T-helper 2 cell (primary cell): Measurements from ENCODE around the gene NFAM1.
A peak's percentile ranks its signal among the peaks of the same experiment; 100 is the strongest.

ENCODE experiments used
- DNase-seq, 5 experiments: peaks; one replicate each; pipeline versions ENCODE4 v3.0.0 to v3.0.0-alpha.2; 2012 to 2022

Gene NFAM1

DNA sequence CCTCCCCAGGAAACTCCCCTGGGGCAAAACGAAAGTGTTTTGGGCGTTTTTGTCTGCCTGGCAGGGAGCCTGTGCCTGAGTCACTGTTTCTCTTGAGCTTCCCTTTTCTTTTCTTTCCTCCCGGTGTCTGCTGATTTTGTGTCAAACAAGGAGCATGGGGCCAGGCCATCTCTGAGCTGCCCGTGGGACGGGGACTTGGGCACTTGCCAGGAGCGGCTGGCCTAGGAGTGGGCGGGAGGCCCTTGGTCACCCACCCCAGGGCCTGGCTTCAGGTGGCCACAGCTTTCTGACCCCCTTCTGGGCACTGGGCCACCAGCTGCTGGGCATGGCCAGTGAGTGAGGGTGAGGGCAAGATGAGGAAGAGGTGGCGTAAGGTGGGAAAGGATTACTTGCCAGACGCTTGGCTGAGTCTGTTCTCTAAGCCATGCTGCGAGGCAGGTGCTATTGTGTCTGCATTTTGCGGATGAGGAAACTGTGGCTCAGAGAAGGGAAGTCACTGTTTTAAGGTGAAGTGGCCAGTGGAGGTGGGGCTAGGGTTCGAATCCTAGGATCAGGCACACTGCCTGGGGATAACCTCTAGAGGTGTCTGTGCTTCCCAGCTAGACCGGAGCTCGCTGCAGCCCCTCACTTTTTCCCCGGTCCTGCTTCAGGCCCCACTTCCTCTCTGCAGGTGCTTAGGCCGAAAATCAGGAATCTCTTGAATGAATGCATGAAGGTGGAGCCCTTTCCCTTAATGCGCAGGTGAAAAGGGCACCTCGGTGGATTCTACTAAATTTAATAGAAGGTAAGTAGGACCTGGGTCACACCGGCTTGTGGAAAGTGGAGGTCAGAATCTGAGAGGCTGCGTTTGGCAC lies 7.8 kb upstream of the NFAM1 start:
- peak in 1 of 5 experiments; percentile 28 for DNase-seq

DNA sequence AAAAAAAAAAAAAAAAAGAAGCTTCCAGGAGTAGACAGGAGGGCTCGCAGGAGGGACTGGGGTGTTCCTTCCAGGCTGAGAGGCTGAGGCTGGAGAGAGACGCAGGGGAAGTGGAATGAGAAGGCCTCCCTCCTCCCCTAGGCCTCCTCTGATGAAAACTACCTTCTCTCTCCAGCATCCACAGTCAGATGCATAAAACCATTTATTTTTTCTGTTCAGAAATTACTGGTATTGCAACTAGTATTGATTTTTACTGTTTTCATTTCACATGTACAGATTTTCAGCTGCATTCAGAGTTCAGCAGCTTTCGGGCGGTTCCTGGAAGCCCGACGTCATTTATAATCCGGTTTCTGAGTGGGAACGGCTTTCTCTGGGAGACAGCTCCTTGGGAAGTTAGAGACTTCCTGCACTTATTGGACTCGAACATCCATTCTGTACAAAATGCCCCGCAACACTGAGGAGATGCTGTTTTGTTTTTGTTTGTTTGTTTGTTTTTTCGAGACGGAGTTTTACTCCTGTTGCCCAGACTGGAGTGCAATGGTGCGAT lies 6.9 kb upstream of the NFAM1 start:
- no peak for DNase-seq

DNA sequence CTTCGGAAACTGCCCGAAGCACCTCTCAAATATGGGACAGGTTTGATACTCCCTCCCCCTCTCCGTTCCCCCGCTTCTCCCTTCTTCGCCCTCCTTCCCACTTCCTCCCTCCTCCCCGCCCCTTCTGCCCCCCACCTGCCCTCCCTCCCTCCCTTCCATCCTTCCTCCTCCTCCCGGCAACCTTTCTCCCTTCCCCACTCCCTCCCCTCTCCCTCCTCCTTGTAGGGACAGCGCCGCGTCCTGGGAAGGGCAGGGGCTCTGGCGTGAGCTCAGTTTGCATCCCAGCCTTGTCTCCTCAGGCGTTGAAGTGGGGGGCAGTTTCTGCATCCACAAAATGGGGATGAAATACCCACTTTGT lies 6.1 kb upstream of the NFAM1 start:
- no peak for DNase-seq

DNA sequence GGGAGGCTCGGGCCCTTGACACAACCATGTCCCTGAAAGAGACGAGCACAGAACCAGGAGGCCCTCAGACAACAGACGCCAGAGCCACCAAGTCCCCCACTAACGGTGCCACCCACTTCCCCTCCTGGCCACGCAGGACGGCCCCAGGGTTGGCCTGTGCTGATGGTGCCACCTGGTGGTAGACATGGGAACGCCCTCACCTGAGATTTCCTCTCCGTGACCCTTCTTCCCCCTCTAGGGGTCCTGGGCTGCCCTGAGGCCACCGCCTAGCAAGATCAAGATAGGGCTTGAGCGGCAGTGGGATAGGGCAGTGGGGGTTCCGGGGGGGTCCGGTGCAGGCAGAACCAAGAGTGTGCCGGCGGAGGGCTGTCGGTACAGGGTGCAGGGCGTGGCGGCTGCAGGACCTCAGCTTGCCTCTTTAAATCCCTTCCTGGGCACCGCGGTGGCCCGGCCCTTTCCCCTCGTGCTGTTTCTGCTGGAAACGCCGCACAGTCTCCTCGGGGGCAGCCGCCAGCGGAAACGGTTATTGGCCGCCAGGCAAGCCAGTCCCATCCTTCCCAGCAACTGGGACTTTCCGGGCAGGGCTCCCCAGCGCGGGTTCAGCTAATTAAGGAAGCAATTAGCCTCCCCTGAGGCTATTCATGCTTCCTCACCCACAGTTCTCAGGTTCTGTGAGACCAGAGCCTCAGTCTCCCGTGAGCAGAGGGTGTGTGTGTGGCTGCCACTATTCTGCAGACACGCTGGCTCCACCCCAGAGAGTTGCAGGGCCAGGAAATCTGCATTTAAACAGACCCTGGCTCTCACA lies 5.5 kb upstream of the NFAM1 start:
- DNase-seq = peak; percentile 63 to 80 (median 74)

DNA sequence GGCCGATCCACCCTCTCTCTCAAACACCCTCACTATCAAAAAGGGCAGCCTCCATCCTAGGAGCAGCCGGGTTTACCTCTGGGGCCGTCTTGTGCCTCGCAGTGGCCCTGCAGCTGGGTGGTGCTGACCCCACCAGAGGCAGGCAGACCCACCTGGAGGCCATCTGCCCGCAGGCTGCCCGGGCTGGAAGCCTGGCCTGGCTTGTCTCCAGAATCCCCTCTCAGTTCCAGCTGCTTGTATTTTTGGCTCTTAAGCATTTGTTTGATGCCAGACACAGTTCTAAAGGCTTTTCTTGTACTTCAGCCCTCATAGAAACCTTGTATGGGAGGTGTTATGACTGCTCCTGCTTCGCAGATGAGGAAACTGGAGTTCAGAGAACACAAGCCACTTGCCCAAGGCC lies 4.2 kb upstream of the NFAM1 start:
- DNase-seq = no peak

DNA sequence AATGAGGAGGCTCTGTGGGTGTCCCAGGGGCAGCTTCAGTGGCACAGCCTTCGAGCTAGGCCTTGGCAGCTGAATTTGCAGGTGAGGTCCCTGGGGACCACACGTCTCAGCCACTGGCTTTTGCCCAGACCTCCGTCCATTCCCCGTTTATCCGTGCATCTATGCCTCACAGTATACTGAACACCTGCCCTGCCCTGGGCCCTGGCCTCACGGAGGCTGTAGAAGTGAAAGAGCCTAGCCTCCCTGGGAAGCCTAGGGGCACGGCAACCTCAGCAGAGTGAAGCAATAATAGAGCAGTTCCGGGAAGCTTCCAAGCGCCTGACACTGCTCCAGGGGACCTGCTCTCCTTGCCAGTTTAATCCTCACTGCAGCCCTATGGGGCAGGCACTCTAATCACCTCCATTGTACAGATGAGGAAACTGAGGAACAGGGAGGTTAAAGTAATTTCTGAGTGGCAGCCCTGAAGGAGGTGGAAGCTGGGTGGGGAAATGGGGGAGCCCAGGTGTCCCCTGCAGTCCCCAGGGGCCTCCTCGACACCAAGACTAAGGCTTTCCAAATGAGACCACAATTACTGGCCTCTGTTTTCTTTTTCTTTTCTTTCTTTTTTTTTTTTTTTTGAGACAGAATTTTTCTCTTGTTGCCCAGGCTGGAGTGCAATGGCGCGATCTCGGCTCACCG lies 2.7 kb upstream of the NFAM1 start:
- DNase-seq = no peak

DNA sequence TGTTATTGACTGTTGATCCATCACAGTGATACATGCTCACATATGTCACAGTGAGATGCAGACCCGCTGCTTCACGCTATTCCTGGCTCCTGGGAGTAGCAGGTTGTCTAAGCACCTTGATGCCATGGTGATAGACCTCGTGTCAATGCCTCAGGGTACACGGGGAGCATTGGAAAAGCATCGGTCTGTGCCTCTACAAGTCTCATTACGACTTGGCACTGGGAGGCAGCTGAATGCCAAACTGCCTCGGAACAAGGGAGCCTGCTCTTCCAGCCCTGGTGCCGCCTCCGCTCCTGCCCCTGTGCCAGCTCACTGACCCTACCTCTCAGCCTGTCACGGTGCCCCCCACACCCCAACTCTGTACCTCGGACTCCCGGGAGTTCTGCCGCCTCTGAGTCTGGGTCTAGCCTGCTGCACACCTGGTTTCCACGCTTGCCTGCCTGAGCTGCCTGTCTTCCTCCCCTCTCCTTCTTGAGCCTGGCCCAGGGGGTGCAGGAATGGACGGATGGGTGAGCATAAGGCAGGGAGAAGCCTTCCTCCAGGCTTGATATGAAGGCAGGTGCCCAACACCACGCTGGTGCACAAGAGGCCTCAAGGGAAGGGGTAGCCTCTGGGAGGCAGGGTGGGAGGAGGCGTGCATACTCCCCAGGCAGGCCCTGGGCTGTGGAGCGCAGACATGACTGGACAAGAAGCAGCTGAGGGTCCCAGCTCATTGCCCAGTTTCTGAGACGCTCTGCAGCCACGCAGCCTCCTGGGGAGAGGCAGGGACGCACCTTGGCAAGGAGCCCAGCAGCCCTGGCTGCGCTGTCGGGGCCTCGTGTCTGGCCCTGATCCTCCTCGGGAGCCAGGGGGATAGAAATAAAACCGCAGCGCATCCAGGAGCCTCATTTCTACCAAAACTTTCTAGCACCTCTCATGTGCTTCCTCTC lies 1.8 kb upstream of the NFAM1 start:
- DNase-seq = no peak

DNA sequence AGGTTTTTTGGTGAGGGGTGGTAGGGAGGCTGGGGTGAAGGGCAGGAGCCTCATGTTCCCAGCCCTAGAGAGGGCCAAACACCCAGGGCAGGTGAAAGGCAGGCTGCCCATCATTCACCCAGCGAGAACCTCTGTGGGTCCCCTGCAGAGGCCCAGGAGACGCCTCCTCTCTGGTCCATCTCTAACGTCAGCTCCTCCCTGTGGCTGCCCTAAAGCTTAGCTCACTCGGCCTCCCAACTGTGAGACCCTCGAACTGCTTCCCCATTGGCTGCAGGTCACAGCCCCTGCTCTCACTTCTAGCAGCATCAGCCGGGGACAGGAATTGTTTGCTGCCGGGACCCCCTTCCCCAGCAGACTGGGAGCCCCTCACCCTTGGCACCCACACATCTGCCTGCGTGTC lies 615 bp upstream of the NFAM1 start:
- no peak for DNase-seq

DNA sequence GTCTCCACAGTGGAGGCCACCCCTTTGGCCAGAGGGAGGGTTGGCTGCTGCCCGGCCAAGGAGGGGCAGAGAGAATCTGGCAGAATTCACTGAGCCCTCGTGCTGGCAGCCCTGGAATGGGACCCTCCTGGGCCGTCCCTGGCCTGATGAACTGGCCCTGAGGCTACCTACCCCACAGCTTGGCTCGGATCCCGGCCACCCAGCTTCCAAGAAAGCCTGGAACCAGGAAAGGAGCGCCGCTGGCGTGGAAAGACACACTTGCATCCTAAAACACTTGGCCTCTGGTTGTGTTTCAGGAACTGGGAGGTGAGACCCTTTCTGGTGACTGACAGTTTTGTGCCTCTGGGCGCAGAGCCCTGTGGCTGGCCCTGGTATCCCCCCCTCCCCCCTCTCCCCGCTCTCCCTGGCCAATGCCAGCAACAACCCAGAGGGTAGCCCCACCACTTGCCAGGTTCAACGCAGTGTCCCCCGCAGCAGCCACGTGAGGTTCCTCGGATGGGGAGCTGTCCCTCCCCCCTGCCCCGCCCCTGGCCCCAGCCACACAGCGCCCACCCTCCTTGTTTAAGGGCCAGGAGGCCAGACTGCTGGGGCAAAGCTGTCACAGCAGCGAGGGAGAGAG lies 693 bp downstream of the NFAM1 start:
- no peak for DNase-seq

DNA sequence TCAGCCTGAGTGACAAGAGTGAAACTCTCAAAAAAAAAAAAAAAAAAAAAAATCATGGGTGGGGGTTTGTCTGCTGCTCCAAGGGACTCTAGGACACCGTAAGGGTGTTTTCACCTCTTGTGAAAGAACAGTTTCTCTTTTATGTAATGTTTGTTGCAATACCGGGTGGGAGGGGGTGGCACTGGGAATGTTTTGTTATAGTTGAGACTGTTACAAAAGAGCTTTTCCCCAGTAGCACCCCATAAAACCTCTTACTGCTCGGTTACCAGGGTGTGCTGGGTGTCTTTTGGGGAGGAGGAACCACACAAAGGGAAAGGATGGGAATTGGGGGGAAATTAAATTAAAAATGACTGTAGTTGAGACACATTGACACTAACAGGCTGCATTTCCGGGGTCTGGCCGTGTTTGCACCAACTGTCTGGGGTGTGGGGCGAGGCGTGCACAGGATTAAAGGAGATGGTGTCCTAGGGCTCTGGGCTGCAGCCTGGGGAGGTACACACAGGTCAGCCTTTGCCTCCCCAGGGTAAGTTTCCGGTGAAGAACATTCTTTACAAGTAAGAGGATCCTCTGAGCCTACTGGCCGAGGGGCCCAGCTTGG lies 1.6 kb downstream of the NFAM1 start:
- no peak for DNase-seq

DNA sequence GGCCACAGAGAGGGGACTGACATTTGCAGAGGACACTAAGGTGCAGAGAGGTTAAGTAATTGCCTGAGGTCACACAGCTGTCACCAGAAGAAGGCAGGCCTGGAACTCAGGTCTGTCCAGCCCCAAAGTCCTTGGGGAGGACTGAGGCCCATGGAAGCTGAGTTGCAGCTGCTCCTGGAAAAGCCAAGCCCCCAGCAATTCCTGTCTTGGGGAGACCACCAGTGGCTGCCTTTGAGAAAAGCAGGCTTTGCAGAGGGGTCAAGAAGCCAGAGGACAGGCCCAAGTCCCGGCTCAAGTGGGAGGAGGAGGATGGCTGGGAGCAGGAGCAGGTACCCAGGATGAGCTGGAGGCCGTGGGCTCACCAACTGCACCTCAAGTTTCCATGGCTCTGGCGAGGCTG lies 3.4 kb downstream of the NFAM1 start:
- DNase-seq = no peak

DNA sequence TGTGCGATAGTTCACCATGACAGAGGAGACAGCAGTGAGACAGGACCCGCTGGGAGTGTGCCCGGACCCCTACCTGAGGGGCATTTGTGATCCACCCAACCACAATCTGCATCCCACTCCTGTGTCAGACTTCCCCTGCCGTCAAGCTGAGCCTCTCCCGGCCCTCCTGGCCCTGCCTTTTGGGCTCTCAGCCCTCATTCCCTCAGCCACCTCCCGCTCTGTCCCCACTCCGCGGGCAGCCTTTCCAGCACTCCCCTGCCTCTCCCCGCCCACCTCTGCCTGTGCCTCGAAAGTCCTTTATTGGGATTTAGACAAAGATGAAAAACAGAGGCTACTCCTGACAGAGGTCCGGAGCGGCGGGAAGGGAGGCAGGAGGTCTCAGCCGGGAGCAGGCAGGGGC lies 4.2 kb downstream of the NFAM1 start:
- DNase-seq = no peak

DNA sequence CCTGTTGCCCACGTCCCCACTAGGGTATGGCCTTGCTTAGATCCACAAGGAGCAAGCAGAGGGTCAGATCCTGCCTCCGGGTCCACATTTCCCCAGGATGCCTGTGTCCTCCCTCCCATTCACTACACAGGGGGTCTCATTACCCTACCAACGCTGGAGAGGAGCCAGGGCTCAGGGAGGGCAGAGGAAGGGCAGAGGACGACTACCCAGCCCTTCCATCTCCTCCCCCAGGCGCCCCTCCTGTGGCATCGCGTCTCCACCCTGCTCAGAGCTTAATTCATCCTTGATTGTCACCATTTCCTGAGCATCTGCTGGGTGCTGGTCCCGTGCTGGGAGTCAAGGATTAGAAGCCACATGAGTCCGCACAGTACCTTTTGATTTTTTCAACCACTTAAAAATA lies 5.0 kb downstream of the NFAM1 start:
- no peak for DNase-seq

DNA sequence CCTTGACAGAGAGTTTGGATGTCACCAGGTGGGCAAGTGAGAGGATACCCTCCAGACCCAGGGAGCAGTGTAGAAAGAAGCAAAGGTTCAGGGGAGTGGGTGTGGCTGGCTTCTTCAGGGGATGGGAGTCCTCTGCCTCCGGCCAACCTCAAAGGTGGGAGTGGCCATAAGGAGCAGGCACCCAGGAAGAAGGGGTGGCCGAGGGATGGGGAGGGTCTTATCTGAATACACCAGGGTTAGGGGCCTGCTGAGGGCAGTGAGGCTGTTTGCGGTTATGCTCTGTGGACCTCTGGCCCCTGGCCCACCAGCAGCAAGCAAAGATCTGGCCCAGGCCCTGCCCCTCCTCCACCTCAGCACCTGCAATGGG lies 6.2 kb downstream of the NFAM1 start:
- no peak for DNase-seq

DNA sequence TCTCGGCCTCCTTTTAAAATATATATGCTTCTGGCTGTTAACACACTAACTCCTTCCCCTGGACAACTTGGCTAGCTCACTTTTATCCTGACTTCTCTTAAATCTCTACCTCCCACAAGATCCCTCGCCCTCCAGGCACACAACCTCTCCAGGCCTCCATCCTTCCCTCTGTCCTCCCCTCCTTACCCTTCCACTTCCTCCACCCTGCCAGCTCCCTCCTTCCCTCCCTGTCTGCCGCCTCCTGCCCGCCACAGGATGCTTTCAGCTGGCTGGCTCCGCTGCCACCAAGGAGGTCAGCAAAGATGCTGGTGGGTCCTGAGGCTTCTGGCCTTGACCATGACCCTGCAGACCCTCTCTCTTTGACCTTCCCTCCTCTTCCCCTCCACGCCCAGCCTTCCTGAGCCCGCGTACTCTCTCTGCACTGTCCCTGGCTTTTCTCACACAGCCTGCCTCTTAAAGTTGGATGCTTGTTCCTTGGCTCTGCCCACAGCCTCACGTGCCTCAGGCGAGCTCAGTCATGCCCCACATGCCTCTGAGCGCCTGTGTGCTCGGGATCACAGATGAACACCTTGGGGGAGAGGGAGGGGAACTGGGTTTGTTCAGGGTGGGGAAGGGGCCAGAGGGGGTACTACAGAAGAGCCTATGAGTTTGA lies 6.7 kb downstream of the NFAM1 start:
- DNase-seq = no peak

DNA sequence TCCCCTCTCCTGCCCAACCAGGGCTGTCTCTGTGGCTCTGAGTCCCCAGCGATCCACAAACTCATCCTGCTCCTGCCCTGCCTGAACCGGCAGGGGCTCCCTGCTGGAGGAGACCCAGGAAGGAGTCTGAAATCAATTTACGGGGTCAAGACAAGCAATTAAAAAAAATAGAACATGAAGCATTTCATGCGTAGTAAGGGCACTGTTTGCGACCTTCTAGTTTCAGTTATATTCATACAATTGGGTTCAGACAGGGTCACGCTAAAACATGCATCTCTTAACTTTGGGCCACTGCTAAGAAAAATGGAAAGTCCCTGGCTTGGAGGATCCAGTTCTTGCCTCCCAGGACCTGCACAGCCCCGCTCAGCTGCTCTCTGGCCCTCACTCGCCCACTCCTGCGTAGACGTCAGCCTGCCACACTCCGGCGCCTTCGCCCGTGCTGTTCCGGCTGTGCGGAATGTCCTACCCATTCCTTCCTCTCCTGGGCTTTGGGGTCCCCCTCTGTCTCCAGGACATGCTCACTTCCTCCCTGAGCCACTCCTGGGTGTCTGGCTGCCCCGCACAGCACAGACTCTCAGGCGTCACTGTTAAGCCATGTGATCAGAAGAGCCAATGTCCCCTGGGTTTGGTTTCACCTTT lies 12.8 kb downstream of the NFAM1 start:
- no peak for DNase-seq

DNA sequence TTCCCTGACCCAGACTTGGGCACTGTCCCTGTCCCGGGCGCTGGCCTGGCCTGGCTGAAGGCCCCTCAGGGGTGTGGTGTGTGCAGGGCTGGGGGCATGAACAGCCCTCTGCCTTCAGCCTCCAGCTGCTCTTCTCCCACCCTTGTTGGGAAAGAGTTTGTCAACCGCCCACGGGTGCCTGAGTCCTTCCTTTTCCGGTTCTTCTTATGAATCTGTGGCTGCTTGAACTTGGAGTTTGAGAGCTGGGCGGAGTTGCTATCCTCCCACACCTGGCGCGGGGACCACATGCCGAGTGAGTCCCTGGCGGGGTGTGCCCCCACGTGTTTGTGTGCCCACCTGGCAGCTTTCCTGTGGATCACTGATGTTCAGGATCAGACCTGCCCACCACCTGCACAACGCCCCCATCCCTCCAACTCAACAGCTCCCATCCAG lies 13.4 kb downstream of the NFAM1 start:
- no peak for DNase-seq

DNA sequence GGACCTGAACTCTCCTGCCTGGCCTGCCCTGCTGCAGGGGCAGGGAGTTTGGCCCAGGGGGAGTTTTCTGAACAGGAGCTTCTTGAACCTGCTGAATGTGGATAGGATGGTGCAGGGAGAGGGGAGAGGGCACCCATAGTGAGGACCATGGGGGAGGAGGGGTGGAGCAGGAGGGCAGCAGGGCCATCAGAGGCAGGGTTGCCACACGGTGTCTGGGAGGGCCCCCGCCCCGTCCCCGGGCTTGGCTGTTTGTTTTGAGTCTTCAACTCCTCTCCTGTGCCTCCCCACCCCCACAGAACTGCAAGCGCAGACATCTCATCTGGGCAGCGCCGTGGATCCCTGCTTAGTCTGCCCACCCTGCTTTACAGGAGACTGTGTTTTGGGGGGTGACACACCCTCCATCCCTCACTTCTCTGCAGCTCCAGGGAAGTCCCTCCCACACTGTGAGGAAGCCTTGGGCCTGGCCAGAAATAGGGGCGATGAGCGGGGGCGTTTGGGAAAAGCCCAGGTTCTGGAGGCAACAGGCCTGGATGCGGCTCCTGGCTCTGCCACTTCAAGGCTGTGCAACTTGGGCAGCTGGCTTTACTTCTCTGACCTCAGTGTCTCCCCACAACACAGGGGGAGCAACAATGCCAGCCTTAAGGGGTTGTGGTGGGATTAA lies 14.4 kb downstream of the NFAM1 start:
- no peak for DNase-seq

DNA sequence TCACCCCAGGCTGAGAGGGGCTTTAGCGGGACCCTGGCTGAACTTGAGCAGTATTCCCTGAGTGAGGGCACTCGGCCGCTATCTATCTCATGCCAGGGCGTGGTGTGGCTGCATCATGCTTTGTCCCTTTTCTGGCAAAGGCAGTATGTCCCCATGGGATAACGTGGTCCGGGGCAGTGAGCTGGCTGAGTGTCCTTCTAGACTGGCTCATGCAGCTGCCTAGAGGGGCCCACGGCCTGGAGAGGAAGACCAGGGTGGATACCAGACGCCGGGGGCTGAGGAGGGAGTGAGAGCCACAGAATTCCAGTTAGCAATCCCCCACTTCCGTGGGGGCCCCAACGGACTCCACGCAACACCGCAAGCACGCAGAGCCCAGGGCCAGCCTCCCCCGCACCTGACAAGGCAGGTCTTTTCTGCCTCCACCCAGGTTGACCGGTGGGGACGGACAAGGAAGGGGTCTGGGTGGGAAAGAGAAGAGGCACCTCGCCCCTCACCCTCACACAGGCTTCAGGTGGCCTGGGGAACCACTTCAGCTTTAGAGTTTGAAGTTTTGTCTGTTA lies 15.5 kb downstream of the NFAM1 start:
- DNase-seq = no peak
